Activated CD4-positive, alpha-beta T cell treated with anti-CD3 and anti-CD28 coated beads, Interleukin-2, amount 10 ng/mL, durations not matched to agents 7 days and 5 days (primary cell): ENCODE results near the gene SYT10. TPM values are rescaled to one million over a fixed set of nuclear protein-coding genes. Genes with fewer than 3 reads are reported as not detected.

Source experiments
- CTCF ChIA-PET: fragments of 350-600 bp; sonication (Branson Sonifier 250); formaldehyde crosslinking; loops from one replicate; lab custom pipeline; 2021; ENCODE audit warnings: antibody characterized with exemption; lab: Charles Lee
- POLR2A ChIA-PET: fragments of 350-600 bp; sonication (Branson Sonifier 250); formaldehyde crosslinking; loops from one replicate; lab custom pipeline; 2021; ENCODE audit warnings: antibody characterized with exemption; lab: Charles Lee
- DNase-seq: peaks from one replicate; pipeline ENCODE4 v3.0.0-alpha.2; 2020
- H3K27ac Mint-ChIP-seq: one replicate; pipeline ENCODE4 v1.8.0; 2021; ENCODE audit warnings: mild to moderate bottlenecking, moderate library complexity, mixed read lengths
- H3K27me3 Mint-ChIP-seq: one replicate; pipeline ENCODE4 v1.8.0; 2021; ENCODE audit warnings: mixed read lengths
- H3K36me3 Mint-ChIP-seq: one replicate; pipeline ENCODE4 v1.8.0; 2021; ENCODE audit warnings: low read depth, mixed read lengths
- H3K4me1 Mint-ChIP-seq: one replicate; pipeline ENCODE4 v1.8.0; 2021; ENCODE audit warnings: mixed read lengths
- H3K4me3 Mint-ChIP-seq: one replicate; pipeline ENCODE4 v1.8.0; 2021; ENCODE audit warnings: mild to moderate bottlenecking, moderate library complexity, mixed read lengths
- H3K9me3 Mint-ChIP-seq: one replicate; pipeline ENCODE4 v1.8.0; 2021; ENCODE audit warnings: mixed read lengths
- total RNA-seq, 2 experiments: library from RNA; stranded (reverse); gene quantifications; one replicate each; pipeline ENCODE4 v1.2.3, GENCODE V29; 2021

Gene SYT10
- not detected for total RNA-seq

GRCh38 chr12:33439587-33440011 lies at the start of gene SYT10:
Gene SYT10, minus strand, starts transcription at chr12:33439819. Its CDS starts 297 bp downstream, at chr12:33439522.
- DNase-seq: no peak
- POLR2A ChIA-PET: no interaction called here
- peak within 1 kb of the TSS; percentile 65 for H3K4me3 Mint-ChIP-seq
- CTCF ChIA-PET: no interaction called here
- no peaks in the 10 kb centered on the region for H3K36me3 Mint-ChIP-seq
- H3K4me1 Mint-ChIP-seq: no peaks in the 10 kb centered on the region
- H3K9me3 Mint-ChIP-seq: no peaks in the 10 kb centered on the region
- H3K27me3 Mint-ChIP-seq: peaks cover 28% of the 10 kb centered on the region
- no peak within 1 kb of the TSS for H3K27ac Mint-ChIP-seq

- peaks cover 4% of the 10 kb centered on the region for H3K9me3 Mint-ChIP-seq
- H3K27ac Mint-ChIP-seq: no peak overlapping the region
- H3K36me3 Mint-ChIP-seq: no peaks in the 10 kb centered on the region
- no peaks in the 10 kb centered on the region for H3K4me1 Mint-ChIP-seq
- ChIA-PET CTCF (no interaction called here), POLR2A (no interaction called here)
- no peaks in the 10 kb centered on the region for H3K27me3 Mint-ChIP-seq
- H3K4me3 Mint-ChIP-seq: no peak overlapping the region
- DNase-seq: no peak
These were observed 48.4 kb upstream of the SYT10 start for GRCh38 chr12:33488036-33488435.

- POLR2A ChIA-PET: no interaction called here
- H3K27me3 Mint-ChIP-seq: no peaks in the 10 kb centered on the region
- DNase-seq: no peak
- CTCF ChIA-PET: no interaction called here
- H3K4me3 Mint-ChIP-seq: no peak overlapping the region
- no peak overlapping the region for H3K27ac Mint-ChIP-seq
- no peaks in the 10 kb centered on the region for H3K9me3 Mint-ChIP-seq
- no peaks in the 10 kb centered on the region for H3K4me1 Mint-ChIP-seq
- no peaks in the 10 kb centered on the region for H3K36me3 Mint-ChIP-seq
These were observed 46.4 kb upstream of the SYT10 start for GRCh38 chr12:33486058-33486457.

GRCh38 chr12:33484161-33484560 lies 44.5 kb upstream of the SYT10 start:
- Mint-ChIP-seq H3K4me1 (no peaks in the 10 kb centered on the region), H3K27ac (no peak overlapping the region), H3K27me3 (no peaks in the 10 kb centered on the region), H3K36me3 (no peaks in the 10 kb centered on the region), H3K9me3 (no peaks in the 10 kb centered on the region), H3K4me3 (no peak overlapping the region)
- CTCF ChIA-PET: no interaction called here
- POLR2A ChIA-PET: no interaction called here
- no peak for DNase-seq

- no peaks in the 10 kb centered on the region for H3K4me1 Mint-ChIP-seq
- DNase-seq: no peak
- H3K36me3 Mint-ChIP-seq: no peaks in the 10 kb centered on the region
- ChIA-PET CTCF (no interaction called here), POLR2A (no interaction called here)
- H3K4me3 Mint-ChIP-seq: no peak overlapping the region
- H3K27me3 Mint-ChIP-seq: no peaks in the 10 kb centered on the region
- no peaks in the 10 kb centered on the region for H3K9me3 Mint-ChIP-seq
- no peak overlapping the region for H3K27ac Mint-ChIP-seq
These were observed 40.7 kb upstream of the SYT10 start for GRCh38 chr12:33480366-33480765.

- POLR2A ChIA-PET: no interaction called here
- H3K27me3 Mint-ChIP-seq: no peaks in the 10 kb centered on the region
- CTCF ChIA-PET: no interaction called here
- no peaks in the 10 kb centered on the region for H3K4me1 Mint-ChIP-seq
- H3K9me3 Mint-ChIP-seq: no peaks in the 10 kb centered on the region
- H3K4me3 Mint-ChIP-seq: no peak overlapping the region
- no peaks in the 10 kb centered on the region for H3K36me3 Mint-ChIP-seq
- no peak for DNase-seq
- no peak overlapping the region for H3K27ac Mint-ChIP-seq
These were observed 36.4 kb upstream of the SYT10 start for GRCh38 chr12:33476058-33476457.

GRCh38 chr12:33472299-33472698 lies 32.7 kb upstream of the SYT10 start:
- ChIA-PET POLR2A (no interaction called here), CTCF (no interaction called here)
- Mint-ChIP-seq H3K9me3 (no peaks in the 10 kb centered on the region), H3K27ac (no peak overlapping the region), H3K4me1 (no peaks in the 10 kb centered on the region), H3K4me3 (no peak overlapping the region), H3K36me3 (no peaks in the 10 kb centered on the region), H3K27me3 (no peaks in the 10 kb centered on the region)
- no peak for DNase-seq

- DNase-seq: no peak
- Mint-ChIP-seq H3K27me3 (no peaks in the 10 kb centered on the region), H3K4me1 (no peaks in the 10 kb centered on the region), H3K9me3 (no peaks in the 10 kb centered on the region), H3K27ac (no peak overlapping the region), H3K4me3 (no peak overlapping the region), H3K36me3 (no peaks in the 10 kb centered on the region)
- CTCF ChIA-PET: no interaction called here
- POLR2A ChIA-PET: no interaction called here
These were observed 15.5 kb upstream of the SYT10 start for GRCh38 chr12:33455096-33455495.

- H3K27ac Mint-ChIP-seq: no peak overlapping the region
- POLR2A ChIA-PET: no interaction called here
These were observed 10.9 kb upstream of the SYT10 start for GRCh38 chr12:33450480-33450879.

GRCh38 chr12:33440477-33440876 lies 858 bp upstream of the SYT10 start:
- Mint-ChIP-seq H3K9me3 (no peaks in the 10 kb centered on the region), H3K4me3 (no peak overlapping the region), H3K27ac (no peak overlapping the region), H3K36me3 (no peaks in the 10 kb centered on the region), H3K27me3 (peaks cover 28% of the 10 kb centered on the region), H3K4me1 (no peaks in the 10 kb centered on the region)
- no peak for DNase-seq
- POLR2A ChIA-PET: no interaction called here
- CTCF ChIA-PET: no interaction called here

More at GRCh38 chr12:33450480-33450879, 10.9 kb upstream of the SYT10 start:
- no peaks in the 10 kb centered on the region for H3K4me1 Mint-ChIP-seq
- H3K27me3 Mint-ChIP-seq: no peaks in the 10 kb centered on the region
- no peak overlapping the region for H3K4me3 Mint-ChIP-seq
- no peak for DNase-seq
- CTCF ChIA-PET: no interaction called here
- no peaks in the 10 kb centered on the region for H3K36me3 Mint-ChIP-seq
- H3K9me3 Mint-ChIP-seq: no peaks in the 10 kb centered on the region

GRCh38 chr12:33438851-33439586 lies 600 bp downstream of the SYT10 start:
- Mint-ChIP-seq H3K4me3 (peak overlapping the region; percentile 65), H3K27me3 (peaks cover 28% of the 10 kb centered on the region), H3K36me3 (no peaks in the 10 kb centered on the region), H3K27ac (no peak overlapping the region), H3K4me1 (no peaks in the 10 kb centered on the region), H3K9me3 (no peaks in the 10 kb centered on the region)
- POLR2A ChIA-PET: no interaction called here
- DNase-seq: no peak
- CTCF ChIA-PET: no interaction called here

GRCh38 chr12:33438025-33438772 lies 1.4 kb downstream of the SYT10 start:
- H3K4me3 Mint-ChIP-seq: no peak overlapping the region
- POLR2A ChIA-PET: no interaction called here
- H3K36me3 Mint-ChIP-seq: no peaks in the 10 kb centered on the region
- CTCF ChIA-PET: no interaction called here
- DNase-seq: no peak
- no peaks in the 10 kb centered on the region for H3K4me1 Mint-ChIP-seq
- H3K27me3 Mint-ChIP-seq: peaks cover 28% of the 10 kb centered on the region
- no peak overlapping the region for H3K27ac Mint-ChIP-seq
- H3K9me3 Mint-ChIP-seq: no peaks in the 10 kb centered on the region

- Mint-ChIP-seq H3K27me3 (peaks cover 28% of the 10 kb centered on the region), H3K27ac (no peak overlapping the region), H3K36me3 (no peaks in the 10 kb centered on the region), H3K4me3 (no peak overlapping the region), H3K9me3 (no peaks in the 10 kb centered on the region), H3K4me1 (no peaks in the 10 kb centered on the region)
- ChIA-PET CTCF (no interaction called here), POLR2A (no interaction called here)
- DNase-seq: no peak
These were observed 2.0 kb downstream of the SYT10 start for GRCh38 chr12:33437598-33437997.
